Measurements from ENCODE around the gene SCN8A.
A peak's percentile ranks its signal among the peaks of the same experiment; 100 is the strongest.

Gene SCN8A

GRCh38 chr12:51621156-51621922 lies 30.3 kb downstream of the SCN8A start:
- in situ Hi-C loops (cut with HindIII; ENCODE audit: low sequenced_read_pairs) = no loop called here
- no peak for TF ChIP-seq CTCF (IDR thresholded peaks at IDR 0.05; ENCODE audit: low read depth, low read length, missing control alignments)
- no peak for DNase-seq (ENCODE audit: low read depth)
- H3K4me3 ChIP-seq (ENCODE audit: low read depth, low read length) = no peak overlapping the region

GRCh38 chr12:51622564-51622963 lies 31.5 kb downstream of the SCN8A start:
- no peak for TF ChIP-seq CTCF (IDR thresholded peaks at IDR 0.05; ENCODE audit: low read depth, low read length, missing control alignments)
- no peak overlapping the region for H3K4me3 ChIP-seq (ENCODE audit: low read depth, low read length)
- in situ Hi-C loops (cut with HindIII; ENCODE audit: low sequenced_read_pairs) = no loop called here
- DNase-seq (ENCODE audit: low read depth) = peak; percentile 1

- no peak for DNase-seq (ENCODE audit: low read depth)
- TF ChIP-seq CTCF (IDR thresholded peaks at IDR 0.05; ENCODE audit: low read depth, low read length, missing control alignments) = no peak
- H3K4me3 ChIP-seq (ENCODE audit: low read depth, low read length) = no peak overlapping the region
- in situ Hi-C loops (cut with HindIII; ENCODE audit: low sequenced_read_pairs) = no loop called here
These were observed 34.3 kb downstream of the SCN8A start for GRCh38 chr12:51625370-51625769.

GRCh38 chr12:51626115-51626514 lies 35.1 kb downstream of the SCN8A start:
- no peak for DNase-seq (ENCODE audit: low read depth)
- no peak overlapping the region for H3K4me3 ChIP-seq (ENCODE audit: low read depth, low read length)
- in situ Hi-C loops (cut with HindIII; ENCODE audit: low sequenced_read_pairs) = no loop called here
- no peak for TF ChIP-seq CTCF (IDR thresholded peaks at IDR 0.05; ENCODE audit: low read depth, low read length, missing control alignments)

- no peak for DNase-seq (ENCODE audit: low read depth)
- H3K4me3 ChIP-seq (ENCODE audit: low read depth, low read length) = no peak overlapping the region
- no peak for TF ChIP-seq CTCF (IDR thresholded peaks at IDR 0.05; ENCODE audit: low read depth, low read length, missing control alignments)
- in situ Hi-C loops (cut with HindIII; ENCODE audit: low sequenced_read_pairs) = no loop called here
These were observed 35.6 kb downstream of the SCN8A start for GRCh38 chr12:51626629-51627028.

- in situ Hi-C loops (cut with HindIII; ENCODE audit: low sequenced_read_pairs) = no loop called here
- no peak overlapping the region for H3K4me3 ChIP-seq (ENCODE audit: low read depth, low read length)
- no peak for TF ChIP-seq CTCF (IDR thresholded peaks at IDR 0.05; ENCODE audit: low read depth, low read length, missing control alignments)
- DNase-seq (ENCODE audit: low read depth) = no peak
These were observed 39.3 kb downstream of the SCN8A start for GRCh38 chr12:51630256-51630880.
